K562 treated with DMSO at 1 percent for 48 hours (cell line): Measurements from ENCODE around the gene LRRC59. TPM values are rescaled to one million over a fixed set of nuclear protein-coding genes. Genes with fewer than 3 reads are reported as not detected.

ENCODE experiments used
- total RNA-seq: library from RNA; unstranded; fragments of 300-600 nt; gene quantifications from 2 replicates; pipeline ENCODE4 v1.2.3, GENCODE V29; 2022; ENCODE audit warnings: low replicate concordance; ENCODE audit errors: extremely low read depth

Gene LRRC59
- not detected in 2 replicates for total RNA-seq

GRCh38 chr17:50397111-50397918, at the start of gene LRRC59:
Gene LRRC59 (minus strand): TSS chr17:50397523. CDS start chr17:50397317, 206 bp downstream.

DNA sequence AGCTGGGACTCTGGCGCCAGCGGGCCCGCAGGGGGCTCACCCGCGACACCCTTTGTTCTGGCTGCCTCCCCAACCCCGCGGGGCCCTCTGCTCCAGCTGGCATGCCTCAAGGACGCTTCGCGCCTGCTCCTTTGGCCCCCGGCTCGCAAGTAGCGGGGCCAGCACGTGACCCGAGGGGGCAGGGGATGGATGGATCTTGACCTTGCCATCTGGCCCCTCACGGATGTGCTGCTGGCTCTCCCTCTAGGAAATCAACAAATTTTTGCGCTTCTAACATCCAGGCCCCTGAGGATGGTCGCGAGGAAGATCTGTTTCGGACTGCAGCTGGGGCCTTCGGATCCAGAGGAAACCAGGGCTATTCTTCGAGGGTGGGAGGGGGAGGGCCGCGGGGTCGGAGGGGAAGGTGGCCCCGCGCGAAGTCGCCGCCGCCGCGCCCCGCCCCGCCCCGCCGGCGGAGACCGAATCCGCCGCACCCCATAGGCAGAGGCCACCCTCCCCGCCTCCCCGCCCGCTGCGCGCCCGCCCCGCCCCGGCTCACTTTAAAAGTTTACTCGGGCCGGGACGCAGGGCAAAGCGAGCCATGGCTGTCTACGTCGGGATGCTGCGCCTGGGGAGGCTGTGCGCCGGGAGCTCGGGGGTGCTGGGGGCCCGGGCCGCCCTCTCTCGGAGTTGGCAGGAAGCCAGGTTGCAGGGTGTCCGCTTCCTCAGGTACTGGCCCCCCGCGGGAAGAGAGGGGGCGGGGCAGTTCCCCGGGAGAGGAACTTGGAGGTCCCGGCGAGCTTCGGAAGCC, 28.6 kb upstream of the LRRC59 start, which contains the start of gene ACSF2:
Gene ACSF2, plus strand, starts transcription at position 537 of the 790 bp plus-strand sequence. Its CDS starts 44 bp downstream, at position 581.

DNA sequence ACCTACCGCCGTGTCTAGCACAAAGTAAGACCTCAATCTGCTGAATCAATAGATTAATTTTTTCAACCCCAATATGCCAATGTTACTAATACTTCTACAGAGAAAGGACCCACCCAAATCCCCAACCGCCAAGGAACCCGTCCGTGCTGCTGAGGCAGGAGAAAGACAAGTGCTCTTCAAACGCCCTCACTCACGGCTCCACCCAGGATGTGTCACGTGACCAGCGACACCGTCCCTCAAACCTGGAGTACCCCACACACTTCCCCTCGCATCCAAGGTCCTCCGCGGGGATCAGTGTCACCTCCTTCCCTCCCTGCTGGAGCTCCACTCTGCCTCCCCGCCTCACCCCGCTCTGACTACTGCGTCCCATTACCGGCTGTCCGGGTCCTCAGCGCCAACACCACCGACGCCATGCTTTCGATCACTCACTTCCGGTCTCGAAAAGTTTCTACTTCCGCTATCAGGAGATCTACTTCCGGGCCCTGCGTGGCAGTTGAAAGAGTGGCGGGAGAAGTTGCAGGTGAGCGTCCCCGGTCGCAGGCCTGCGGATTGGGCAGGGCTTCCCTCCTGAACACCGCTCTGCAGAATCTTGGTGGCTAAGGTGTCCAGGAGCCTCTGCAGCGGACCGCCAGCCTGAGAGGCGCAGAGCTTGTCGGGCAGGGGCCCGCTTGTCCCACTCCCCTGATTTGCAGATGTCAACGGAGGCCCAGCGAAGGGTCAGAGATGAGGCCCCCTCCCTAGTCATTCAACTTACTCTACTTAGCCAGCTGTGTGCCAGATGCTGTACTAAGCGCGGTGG, 24.4 kb downstream of the LRRC59 start, which contains the start of the genes EME1 and MRPL27:
Gene EME1, plus strand, starts transcription at position 472 of the 799 bp plus-strand sequence. CDS start 1,980 bp downstream, outside the sequence.
Gene MRPL27, minus strand, starts transcription at position 427 of the 799 bp plus-strand sequence. Its CDS starts 14 bp downstream, at position 413.

DNA sequence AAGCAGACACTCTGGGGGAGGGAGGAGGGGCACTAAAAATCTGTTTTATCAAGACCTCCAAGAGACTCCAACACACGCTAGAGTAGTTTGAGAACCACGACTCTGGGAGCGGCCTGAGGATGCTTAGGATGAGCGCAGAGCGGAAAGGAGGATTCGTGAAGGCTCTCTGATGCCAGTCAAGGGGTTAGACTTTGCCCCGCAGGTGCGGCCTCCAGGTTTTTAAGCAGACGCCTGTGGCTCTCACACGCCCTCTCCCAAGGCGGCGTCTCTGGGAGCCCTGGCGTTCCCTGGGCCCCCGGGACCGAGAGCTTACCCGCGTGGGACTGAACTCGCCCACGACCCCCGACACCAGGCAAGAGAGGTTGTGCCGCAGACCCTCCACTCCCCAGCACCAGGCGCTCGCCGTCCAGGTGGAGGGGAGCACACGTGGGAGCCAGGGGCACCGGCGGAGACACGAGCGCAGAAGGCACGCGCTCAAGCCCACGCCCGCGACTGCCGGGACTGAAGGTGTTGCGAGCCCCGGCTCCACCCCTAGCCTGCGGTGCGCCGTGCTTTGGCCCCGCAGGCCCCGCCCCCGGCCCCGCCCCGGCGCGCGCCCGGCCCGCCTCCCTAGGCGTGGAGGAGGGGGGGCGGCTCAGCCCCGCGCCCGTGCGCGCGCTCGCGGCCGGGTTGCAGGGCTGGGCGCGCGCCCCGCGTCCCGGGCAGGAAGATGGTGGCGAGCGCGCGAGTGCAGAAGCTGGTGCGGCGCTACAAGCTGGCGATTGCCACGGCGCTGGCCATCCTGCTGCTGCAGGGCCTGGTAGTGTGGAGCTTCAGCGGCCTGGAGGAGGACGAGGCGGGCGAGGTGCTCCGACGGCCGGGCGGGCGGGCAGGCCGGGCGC, 51.7 kb downstream of the LRRC59 start, which contains the start of gene XYLT2:
Gene XYLT2, plus strand, starts transcription at position 695 of the 881 bp plus-strand sequence. Its CDS starts 15 bp downstream, at position 710.

Other genes with a start within 250 kb of the LRRC59 start
- gene PPP1R9B, start 246.8 kb downstream of the LRRC59 start, total RNA-seq, result not detected in 2 replicates
- not detected in 2 replicates for gene SGCA, start 231.5 kb downstream of the LRRC59 start, total RNA-seq
- gene COL1A1, start 195.9 kb downstream of the LRRC59 start, total RNA-seq, result not detected in 2 replicates
- not detected in 2 replicates for gene TMEM92, start 123.1 kb downstream of the LRRC59 start, total RNA-seq
- gene XYLT2, start 51.4 kb downstream of the LRRC59 start, total RNA-seq, result not detected in 2 replicates
- not detected in 2 replicates for gene MRPL27, start 24.3 kb downstream of the LRRC59 start, total RNA-seq
- gene EME1, start 24.3 kb downstream of the LRRC59 start, total RNA-seq, result not detected in 2 replicates
- gene ACSF2, start 28.7 kb upstream of the LRRC59 start, total RNA-seq, result not detected in 2 replicates
- gene CHAD, start 71.4 kb upstream of the LRRC59 start, total RNA-seq, result not detected in 2 replicates
- gene RSAD1, start 81.3 kb upstream of the LRRC59 start, total RNA-seq, result not detected in 2 replicates
- gene MYCBPAP, start 110.9 kb upstream of the LRRC59 start, total RNA-seq, result not detected in 2 replicates
- gene EPN3, start 135.2 kb upstream of the LRRC59 start, total RNA-seq, result not detected in 2 replicates
- gene SPATA20, start 149.7 kb upstream of the LRRC59 start, total RNA-seq, result not detected in 2 replicates
- not detected in 2 replicates for gene CACNA1G, start 163.2 kb upstream of the LRRC59 start, total RNA-seq
- gene ABCC3, start 237.4 kb upstream of the LRRC59 start, total RNA-seq, result not detected in 2 replicates